ENCODE data around the gene GJA8.
"Not testable (repeated sequence)": the region's sequence is repeated elsewhere in the genome, so short reads cannot be mapped to it uniquely, and the experiment has no call there.

Gene GJA8

DNA sequence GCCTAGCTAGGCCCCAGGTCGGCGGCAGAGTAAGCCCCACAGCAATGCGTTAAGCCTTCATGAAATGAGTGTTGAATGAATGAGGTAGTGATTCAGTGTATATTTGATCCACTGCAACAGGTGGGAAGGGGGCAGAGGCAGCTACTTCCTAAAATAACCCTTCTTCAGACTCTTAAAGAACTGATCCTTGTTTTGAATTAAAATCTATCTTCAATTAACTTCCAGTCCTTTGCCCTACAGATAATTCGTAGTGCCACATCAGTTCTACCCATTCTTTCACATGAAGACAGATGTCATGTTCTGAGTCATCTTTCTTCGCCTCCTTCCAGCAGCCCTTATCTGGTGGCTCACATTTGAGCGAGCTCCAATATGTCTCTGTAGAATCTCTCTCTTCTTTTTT is 24.6 kb downstream of the GJA8 start:
- FAIRE-seq; DNase-seq (ENCODE audit: insufficient read length, low spot score): not testable (repeated sequence)

DNA sequence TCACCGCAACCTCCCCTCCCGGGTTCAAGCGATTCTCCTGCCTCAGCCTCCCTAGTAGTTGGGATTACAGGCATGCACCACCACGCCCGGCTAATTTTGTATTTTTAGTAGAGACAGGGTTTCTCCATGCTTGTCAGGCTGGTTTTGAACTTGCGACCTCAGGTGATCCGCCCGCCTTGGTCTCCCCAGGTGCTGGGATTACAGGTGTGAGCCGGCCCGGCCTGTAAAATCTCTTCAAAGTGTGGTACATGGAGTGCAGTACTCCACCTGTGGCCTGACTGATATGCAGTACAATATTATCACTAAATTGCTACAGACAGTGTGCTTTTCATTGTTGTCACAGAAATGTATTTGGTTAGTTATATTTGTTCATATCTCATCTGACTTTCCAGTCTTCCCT is 25.1 kb downstream of the GJA8 start:
- not testable (repeated sequence) for DNase-seq (ENCODE audit: insufficient read length, low spot score)
- FAIRE-seq = peak; percentile 44

DNA sequence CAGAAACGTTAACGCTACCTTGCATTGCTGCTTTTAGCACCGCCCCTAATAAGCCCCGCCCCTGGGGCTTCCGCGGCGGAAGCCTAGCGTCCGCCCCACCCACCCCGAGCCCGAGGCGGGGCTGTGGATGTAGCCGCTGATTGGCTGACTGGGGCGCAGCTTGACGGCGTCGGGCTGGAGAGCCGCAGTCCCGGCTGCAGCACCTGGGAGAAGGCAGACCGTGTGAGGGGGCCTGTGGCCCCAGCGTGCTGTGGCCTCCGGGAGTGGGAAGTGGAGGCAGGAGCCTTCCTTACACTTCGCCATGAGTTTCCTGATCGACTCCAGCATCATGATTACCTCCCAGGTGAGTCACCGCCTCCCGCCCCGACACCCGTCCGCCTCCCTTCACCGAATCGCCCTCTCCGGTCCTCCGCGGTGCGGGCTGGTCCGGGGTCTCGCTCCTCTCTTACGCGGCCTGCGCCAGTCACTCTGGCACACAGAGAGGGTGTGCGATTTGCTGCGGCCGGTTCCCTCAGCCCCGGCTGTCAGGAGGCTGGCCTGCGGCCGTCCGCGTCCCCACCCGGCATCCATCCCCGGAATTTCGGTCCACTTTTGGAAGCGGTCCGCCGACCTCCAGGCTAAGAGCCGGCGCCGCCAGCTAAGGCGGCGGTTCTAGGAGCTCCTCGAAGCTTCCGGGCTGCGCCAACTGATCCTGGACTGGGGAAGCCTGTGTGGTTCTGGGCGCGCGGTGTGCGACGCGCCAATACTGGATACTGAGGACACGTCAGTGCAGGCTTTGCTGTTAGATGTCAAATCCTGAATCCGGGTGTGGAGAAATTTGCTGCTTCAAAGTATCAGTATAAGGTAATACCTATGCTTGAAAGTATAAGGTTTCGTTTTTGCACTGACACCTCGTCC is 25.9 kb downstream of the GJA8 start, which contains the start of gene GPR89B:
TSS of gene GPR89B (plus strand) at position 185 of the 897 bp plus-strand sequence. CDS start at position 302, 117 bp downstream.
- peak; percentile 66 for DNase-seq (ENCODE audit: insufficient read length, low spot score)
- not testable (repeated sequence) for FAIRE-seq

DNA sequence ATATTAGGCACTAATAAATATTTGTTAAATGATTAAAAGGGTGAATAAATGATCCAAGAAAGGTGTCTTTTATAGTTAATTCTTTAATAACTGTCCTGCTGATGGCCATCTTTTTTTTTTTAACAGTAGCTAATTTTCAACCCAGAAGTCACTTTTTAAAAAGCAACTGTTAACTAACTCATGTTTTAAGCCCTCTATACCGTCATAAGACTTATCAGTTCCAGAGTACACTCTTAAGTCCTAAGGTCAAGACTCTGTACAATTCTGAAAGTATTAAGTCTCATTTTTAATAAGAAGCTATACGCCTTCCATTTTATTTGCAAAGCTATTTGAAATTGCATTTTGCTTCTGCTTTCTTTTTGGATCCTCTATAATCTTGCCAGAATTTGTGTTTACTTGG is 28.5 kb downstream of the GJA8 start:
- FAIRE-seq; DNase-seq (ENCODE audit: insufficient read length, low spot score): not testable (repeated sequence)

DNA sequence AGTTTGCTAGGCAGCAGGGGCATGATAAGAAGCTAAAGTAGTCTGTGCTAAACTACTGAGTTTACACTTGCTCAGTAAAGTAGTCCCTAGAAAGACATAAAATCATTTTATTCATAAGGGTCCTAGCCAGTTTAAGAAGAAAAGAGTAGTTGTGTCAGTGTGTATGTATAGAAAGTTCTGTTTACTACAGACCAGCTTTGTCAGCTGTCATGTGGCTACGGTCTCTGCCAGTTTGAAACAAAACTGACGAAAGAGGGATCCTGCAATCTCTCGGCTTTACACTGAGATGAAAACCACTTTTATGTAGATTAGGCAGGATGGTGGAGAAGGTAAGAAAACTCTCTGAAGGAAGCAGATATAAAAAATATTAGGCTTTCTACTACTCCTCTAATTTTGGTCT is 32.7 kb downstream of the GJA8 start:
- FAIRE-seq; DNase-seq (ENCODE audit: insufficient read length, low spot score): not testable (repeated sequence)

DNA sequence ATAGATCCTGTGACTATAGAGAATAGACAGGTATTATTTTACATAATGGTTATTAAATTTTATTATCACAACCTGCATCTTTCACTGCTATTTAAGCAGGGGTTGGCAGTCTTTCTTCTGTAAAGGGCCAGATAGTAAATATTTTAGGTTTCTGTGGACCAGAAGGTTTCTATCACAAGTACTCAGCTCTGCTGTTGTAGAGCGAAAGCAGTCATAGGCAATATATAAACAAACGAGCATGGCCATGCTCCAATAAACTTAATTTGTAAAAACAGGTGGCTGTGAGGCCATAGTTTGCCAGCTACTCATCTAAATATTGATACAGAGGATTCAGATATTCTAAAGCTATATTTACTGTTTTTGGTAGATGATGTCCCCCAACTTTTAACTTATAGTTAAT is 37.9 kb downstream of the GJA8 start:
- FAIRE-seq; DNase-seq (ENCODE audit: insufficient read length, low spot score): not testable (repeated sequence)

DNA sequence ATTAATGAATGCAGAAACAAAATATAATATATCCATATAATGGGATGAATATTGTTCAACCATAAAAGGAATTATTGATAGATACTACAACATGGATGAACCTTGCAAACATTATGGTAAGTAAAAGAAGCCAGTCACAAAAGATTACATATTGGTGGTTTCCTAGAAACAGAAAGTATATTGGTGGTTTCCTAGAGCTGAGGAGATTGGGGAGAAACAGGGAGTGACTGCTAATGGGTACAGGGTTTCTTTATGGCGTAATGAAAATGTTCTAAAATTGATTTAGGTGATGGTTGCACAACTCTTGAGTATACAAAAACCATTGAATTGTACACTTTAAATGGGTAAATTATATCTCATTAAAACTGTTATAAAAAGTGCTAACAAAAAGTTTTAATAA is 40.0 kb downstream of the GJA8 start:
- DNase-seq (ENCODE audit: insufficient read length, low spot score); FAIRE-seq: not testable (repeated sequence)

DNA sequence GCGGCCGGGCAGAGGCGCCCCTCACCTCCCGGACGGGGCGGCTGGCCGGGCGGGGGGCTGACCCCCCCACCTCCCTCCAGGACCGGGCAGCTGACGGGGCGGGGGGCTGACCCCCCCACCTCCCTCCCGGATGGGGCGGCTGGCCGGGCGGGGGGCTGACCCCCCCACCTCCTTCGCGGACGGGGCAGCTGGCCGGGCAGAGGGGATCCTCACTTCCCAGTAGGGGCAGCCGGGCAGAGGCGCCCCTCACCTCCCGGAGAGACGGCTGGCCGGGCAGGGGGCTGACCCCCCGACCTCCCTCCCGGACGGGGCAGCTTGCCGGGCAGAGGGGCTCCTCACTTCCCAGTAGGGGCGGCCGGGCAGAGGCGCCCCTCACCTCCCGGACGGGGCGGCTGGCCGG is 46.9 kb downstream of the GJA8 start:
- FAIRE-seq; DNase-seq (ENCODE audit: insufficient read length, low spot score): not testable (repeated sequence)

Measured in HTR-8/SVneo (cell line).